ENCODE measurements around the gene MPI. TPM values are rescaled to one million over a fixed set of nuclear protein-coding genes. Genes with fewer than 3 reads are reported as not detected.

MPI gene
- total RNA-seq, 1 experiment from 2014 or later = 57.5 TPM

- Mint-ChIP-seq H3K27ac (peak overlapping the region in 1 of 3 experiments; percentile 65; a peak in 2 of 7 replicates), H3K4me1 (peaks cover 19 to 33% of the 10 kb centered on the region in 2 experiments), H3K4me3 (no peak overlapping the region), H3K9me3 (no peaks in the 10 kb centered on the region), H3K36me3 (ENCODE audit: insufficient read depth in 1 of 3, low read depth in 3 of 3) (peaks cover 10 to 51% (median 43%) of the 10 kb centered on the region in 3 experiments), H3K27me3 (ENCODE audit: low read depth) (no peaks in the 10 kb centered on the region)
- Histone ChIP-seq H2AFZ (ENCODE audit: low read length) (no peak overlapping the region), H3K18ac (ENCODE audit: insufficient read length, low read depth, low read length) (no peak overlapping the region), H2BK15ac (ENCODE audit: low read depth, low read length) (no peak overlapping the region), H2AK5ac (ENCODE audit: insufficient read length, low read length) (no peak overlapping the region), H2BK20ac (ENCODE audit: low read depth, low read length, poor library complexity, severe bottlenecking) (no peak overlapping the region), H3K9me3 (ENCODE audit: control insufficient read depth, low read depth, low read length) (no peaks in the 10 kb centered on the region), H3K23me2 (ENCODE audit: insufficient read length, low read depth, low read length, poor library complexity, severe bottlenecking) (peaks cover 6% of the 10 kb centered on the region), H3K14ac (ENCODE audit: insufficient read depth, low read length) (no peak overlapping the region), H3K27ac (ENCODE audit: insufficient read length, low read depth, low read length) (no peak overlapping the region), H2BK5ac (ENCODE audit: insufficient read length, low read length) (no peak overlapping the region), H3K4me1 (ENCODE audit: insufficient read depth, low read length) (no peaks in the 10 kb centered on the region; the same call in 1 of the 2 replicates), H3T11ph (ENCODE audit: low read length) (no peak overlapping the region), H3K9ac (ENCODE audit: extremely low read depth, insufficient read length, low read length) (no peak overlapping the region), H3K4ac (ENCODE audit: low read depth, low read length) (no peak overlapping the region), H2BK120ac (ENCODE audit: low read depth, low read length, poor library complexity, severe bottlenecking) (no peak overlapping the region), H3K56ac (ENCODE audit: insufficient read length, low read depth, low read length) (no peak overlapping the region), H4K8ac (replicated peaks; ENCODE audit: insufficient read length, low read depth, low read length) (no peak overlapping the region), H2BK12ac (ENCODE audit: insufficient read length, low read depth, low read length) (no peak overlapping the region), H4K5ac (ENCODE audit: insufficient read length, low read depth, low read length) (no peak overlapping the region), H3K79me1 (ENCODE audit: insufficient read depth, low read depth, low read length, poor library complexity, severe bottlenecking) (no peaks in the 10 kb centered on the region), H4K20me1 (ENCODE audit: control insufficient read depth, insufficient read depth, insufficient read length) (no peaks in the 10 kb centered on the region), H3K27me3 (ENCODE audit: insufficient read depth, low read length) (no peaks in the 10 kb centered on the region), H3K4me2 (ENCODE audit: insufficient read depth, insufficient read length, low read length) (no peak overlapping the region), H3K23ac (ENCODE audit: insufficient read length, low read depth, low read length) (no peak overlapping the region), H3K79me2 (ENCODE audit: insufficient read depth, low read length) (no peaks in the 10 kb centered on the region), H4K91ac (ENCODE audit: insufficient read length, low read depth, low read length) (no peak overlapping the region)
- TF ChIP-seq, protein P1, sequence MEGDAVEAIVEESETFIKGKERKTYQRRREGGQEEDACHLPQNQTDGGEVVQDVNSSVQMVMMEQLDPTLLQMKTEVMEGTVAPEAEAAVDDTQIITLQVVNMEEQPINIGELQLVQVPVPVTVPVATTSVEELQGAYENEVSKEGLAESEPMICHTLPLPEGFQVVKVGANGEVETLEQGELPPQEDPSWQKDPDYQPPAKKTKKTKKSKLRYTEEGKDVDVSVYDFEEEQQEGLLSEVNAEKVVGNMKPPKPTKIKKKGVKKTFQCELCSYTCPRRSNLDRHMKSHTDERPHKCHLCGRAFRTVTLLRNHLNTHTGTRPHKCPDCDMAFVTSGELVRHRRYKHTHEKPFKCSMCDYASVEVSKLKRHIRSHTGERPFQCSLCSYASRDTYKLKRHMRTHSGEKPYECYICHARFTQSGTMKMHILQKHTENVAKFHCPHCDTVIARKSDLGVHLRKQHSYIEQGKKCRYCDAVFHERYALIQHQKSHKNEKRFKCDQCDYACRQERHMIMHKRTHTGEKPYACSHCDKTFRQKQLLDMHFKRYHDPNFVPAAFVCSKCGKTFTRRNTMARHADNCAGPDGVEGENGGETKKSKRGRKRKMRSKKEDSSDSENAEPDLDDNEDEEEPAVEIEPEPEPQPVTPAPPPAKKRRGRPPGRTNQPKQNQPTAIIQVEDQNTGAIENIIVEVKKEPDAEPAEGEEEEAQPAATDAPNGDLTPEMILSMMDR (conservative IDR thresholded peaks at IDR 0.05) = no peak
- no peak for DNase-seq
- no CpG with 5 or more reads among the region's 5 CpGs for WGBS (ENCODE audit: extremely low coverage, insufficient read length, low lambda C conversion rate)
Measured at GRCh38 chr15:74845208-74845568, 44.7 kb upstream of the MPI start.
